ENCODE measurements around the gene FMN1. TPM values are rescaled to one million over a fixed set of nuclear protein-coding genes. Genes with fewer than 3 reads are reported as not detected.
"Not testable (repeated sequence)": the region's sequence is repeated elsewhere in the genome, so short reads cannot be mapped to it uniquely, and the experiment has no call there.

Gene FMN1
- total RNA-seq, 1 experiment from 2014 or later = 0.37 TPM

GRCh38 chr15:33071451-33071850 lies 123.1 kb downstream of the FMN1 start:
- Histone ChIP-seq H3K4me3 (ENCODE audit: low read depth, low read length, poor library complexity, severe bottlenecking) (no peak overlapping the region), H3K27me3 (replicated peaks; ENCODE audit: insufficient read depth, low read depth, low read length, poor library complexity) (peaks cover 66% of the 10 kb centered on the region), H3K27ac (ENCODE audit: low read depth, low read length, poor library complexity, severe bottlenecking) (no peak overlapping the region), H3K9me3 (ENCODE audit: low read depth, low read length, poor library complexity, severe bottlenecking) (no peaks in the 10 kb centered on the region), H3K4me1 (ENCODE audit: insufficient read depth, low read length, poor library complexity, severe bottlenecking) (peaks cover 20% of the 10 kb centered on the region), H3K36me3 (ENCODE audit: insufficient read depth, low read length, poor library complexity, severe bottlenecking) (no peaks in the 10 kb centered on the region)
- intact Hi-C loops (cut with micrococcal nuclease; ENCODE audit: unreplicated experiment) = no loop called here
- DNase-seq (ENCODE audit: low spot score) = no peak
- BruUV-seq (replicated peaks) = no TSS peak
- TF ChIP-seq, protein P1, sequence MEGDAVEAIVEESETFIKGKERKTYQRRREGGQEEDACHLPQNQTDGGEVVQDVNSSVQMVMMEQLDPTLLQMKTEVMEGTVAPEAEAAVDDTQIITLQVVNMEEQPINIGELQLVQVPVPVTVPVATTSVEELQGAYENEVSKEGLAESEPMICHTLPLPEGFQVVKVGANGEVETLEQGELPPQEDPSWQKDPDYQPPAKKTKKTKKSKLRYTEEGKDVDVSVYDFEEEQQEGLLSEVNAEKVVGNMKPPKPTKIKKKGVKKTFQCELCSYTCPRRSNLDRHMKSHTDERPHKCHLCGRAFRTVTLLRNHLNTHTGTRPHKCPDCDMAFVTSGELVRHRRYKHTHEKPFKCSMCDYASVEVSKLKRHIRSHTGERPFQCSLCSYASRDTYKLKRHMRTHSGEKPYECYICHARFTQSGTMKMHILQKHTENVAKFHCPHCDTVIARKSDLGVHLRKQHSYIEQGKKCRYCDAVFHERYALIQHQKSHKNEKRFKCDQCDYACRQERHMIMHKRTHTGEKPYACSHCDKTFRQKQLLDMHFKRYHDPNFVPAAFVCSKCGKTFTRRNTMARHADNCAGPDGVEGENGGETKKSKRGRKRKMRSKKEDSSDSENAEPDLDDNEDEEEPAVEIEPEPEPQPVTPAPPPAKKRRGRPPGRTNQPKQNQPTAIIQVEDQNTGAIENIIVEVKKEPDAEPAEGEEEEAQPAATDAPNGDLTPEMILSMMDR (conservative IDR thresholded peaks at IDR 0.05; ENCODE audit: low read depth, low read length) = no peak
- TF ChIP-seq EZH2 (IDR thresholded peaks at IDR 0.05; ENCODE audit: borderline replicate concordance, low read depth, low read length, poor library complexity, severe bottlenecking) = no peak
- ChIA-PET CTCF (no interaction called here), POLR2A (ENCODE audit: low non-redundant PET) (no interaction called here)

- H3K4me3 ChIP-seq (ENCODE audit: low read depth, low read length, poor library complexity, severe bottlenecking); DNase-seq (ENCODE audit: low spot score); H3K27ac ChIP-seq (ENCODE audit: low read depth, low read length, poor library complexity, severe bottlenecking); BruUV-seq (replicated peaks); H3K36me3 ChIP-seq (ENCODE audit: insufficient read depth, low read length, poor library complexity, severe bottlenecking); H3K9me3 ChIP-seq (ENCODE audit: low read depth, low read length, poor library complexity, severe bottlenecking); POLR2A ChIA-PET (ENCODE audit: low non-redundant PET); CTCF ChIA-PET: not testable (repeated sequence)
- intact Hi-C loops (cut with micrococcal nuclease; ENCODE audit: unreplicated experiment) = loop anchor here (10.0 kb wide), 1 partner anchor 665 kb away; no protein-coding TSS in a partner anchor
- Histone ChIP-seq H3K27me3 (replicated peaks; ENCODE audit: insufficient read depth, low read depth, low read length, poor library complexity) (peaks cover 66% of the 10 kb centered on the region), H3K4me1 (ENCODE audit: insufficient read depth, low read length, poor library complexity, severe bottlenecking) (peaks cover 20% of the 10 kb centered on the region)
Observed at GRCh38 chr15:33069903-33070302, 124.6 kb downstream of the FMN1 start.

- ChIA-PET CTCF (no interaction called here), POLR2A (ENCODE audit: low non-redundant PET) (no interaction called here)
- Histone ChIP-seq H3K4me3 (ENCODE audit: low read depth, low read length, poor library complexity, severe bottlenecking) (no peak overlapping the region), H3K27me3 (replicated peaks; ENCODE audit: insufficient read depth, low read depth, low read length, poor library complexity) (peaks cover 69% of the 10 kb centered on the region), H3K9me3 (ENCODE audit: low read depth, low read length, poor library complexity, severe bottlenecking) (no peaks in the 10 kb centered on the region), H3K27ac (ENCODE audit: low read depth, low read length, poor library complexity, severe bottlenecking) (no peak overlapping the region), H3K4me1 (ENCODE audit: insufficient read depth, low read length, poor library complexity, severe bottlenecking) (peaks cover 20% of the 10 kb centered on the region), H3K36me3 (ENCODE audit: insufficient read depth, low read length, poor library complexity, severe bottlenecking) (no peaks in the 10 kb centered on the region)
- intact Hi-C loops (cut with micrococcal nuclease; ENCODE audit: unreplicated experiment) = loop anchor here (10.0 kb wide), 1 partner anchor 666 kb away; no protein-coding TSS in a partner anchor
- TF ChIP-seq EZH2 (IDR thresholded peaks at IDR 0.05; ENCODE audit: borderline replicate concordance, low read depth, low read length, poor library complexity, severe bottlenecking) = no peak
- TF ChIP-seq, protein P1 (conservative IDR thresholded peaks at IDR 0.05; ENCODE audit: low read depth, low read length) = no peak
- no TSS peak for BruUV-seq (replicated peaks)
- no peak for DNase-seq (ENCODE audit: low spot score)
Observed at GRCh38 chr15:33069161-33069560, 125.4 kb downstream of the FMN1 start.

DNA sequence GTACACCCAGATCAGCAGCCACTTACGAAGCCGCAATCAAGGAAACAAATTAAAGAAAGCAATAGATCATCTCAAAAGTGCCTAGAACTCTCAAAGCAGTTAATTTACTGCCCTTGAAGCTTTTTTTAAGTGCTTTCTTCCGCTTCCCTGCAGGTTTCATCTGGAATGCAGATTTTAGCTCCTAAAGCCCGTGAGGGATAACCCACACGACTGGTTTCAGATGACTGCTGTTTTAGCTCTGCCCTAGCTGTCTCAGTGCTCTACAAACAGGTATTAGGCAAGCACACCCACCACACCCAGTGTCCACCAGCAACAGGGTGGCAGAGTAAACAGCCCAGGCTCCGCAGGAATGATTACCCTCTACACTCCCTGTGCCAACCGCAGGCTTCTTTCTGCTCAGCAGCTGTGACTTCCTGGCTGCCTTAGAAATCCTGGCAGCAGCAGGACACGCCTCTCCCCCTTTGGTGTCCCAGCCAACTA lies 126.0 kb downstream of the FMN1 start:
- BruUV-seq (replicated peaks) = no TSS peak
- Histone ChIP-seq H3K27ac (ENCODE audit: low read depth, low read length, poor library complexity, severe bottlenecking) (no peak overlapping the region), H3K4me1 (ENCODE audit: insufficient read depth, low read length, poor library complexity, severe bottlenecking) (peaks cover 20% of the 10 kb centered on the region), H3K9me3 (ENCODE audit: low read depth, low read length, poor library complexity, severe bottlenecking) (no peaks in the 10 kb centered on the region), H3K36me3 (ENCODE audit: insufficient read depth, low read length, poor library complexity, severe bottlenecking) (no peaks in the 10 kb centered on the region), H3K4me3 (ENCODE audit: low read depth, low read length, poor library complexity, severe bottlenecking) (no peak overlapping the region), H3K27me3 (replicated peaks; ENCODE audit: insufficient read depth, low read depth, low read length, poor library complexity) (peaks cover 70% of the 10 kb centered on the region)
- intact Hi-C loops (cut with micrococcal nuclease; ENCODE audit: unreplicated experiment) = loop anchor here (10.0 kb wide), 1 partner anchor 666 kb away; no protein-coding TSS in a partner anchor
- TF ChIP-seq EZH2 (IDR thresholded peaks at IDR 0.05; ENCODE audit: borderline replicate concordance, low read depth, low read length, poor library complexity, severe bottlenecking) = no peak
- TF ChIP-seq, protein P1 (conservative IDR thresholded peaks at IDR 0.05; ENCODE audit: low read depth, low read length) = no peak
- POLR2A ChIA-PET (ENCODE audit: low non-redundant PET) = no interaction called here
- peak; percentile 70 for DNase-seq (ENCODE audit: low spot score)
- CTCF ChIA-PET = no interaction called here

All from A673 (cell line).